IMR-90 (cell line): Measurements from ENCODE around the gene NCOA7. TPM values are rescaled to one million over a fixed set of nuclear protein-coding genes. Genes with fewer than 3 reads are reported as not detected.

Source experiments
- ATAC-seq: fragments of 200-7000 bp; cut with Tn5 transposase; 2 replicates; pipeline ENCODE4 v1.9.1; 2020; ENCODE audit warnings: low read depth, mild to moderate bottlenecking, moderate library complexity
- BruUV-seq: library from RNA; stranded (reverse); fragments of 400-500 nt; replicated peaks from 2 replicates; lab custom pipeline; 2021; lab: Mats Ljungman, UMichigan
- CTCF ChIA-PET: fragments of 300-600 bp; formaldehyde crosslinking; extraction: SDS; loops from one replicate; lab custom pipeline; 2021; ENCODE audit warnings: antibody characterized with exemption; lab: Yijun Ruan, JAX
- POLR2A ChIA-PET: fragments of 300-600 bp; sonication (Branson Sonifier 250); formaldehyde crosslinking; loops from one replicate; lab custom pipeline; 2022; ENCODE audit warnings: antibody characterized with exemption; ENCODE audit not compliant: unreplicated experiment; lab: Charles Lee
- DNase-seq: peaks from one replicate; pipeline ENCODE4 v3.0.0; 2013
- H2AFZ ChIP-seq: replicated peaks from 2 replicates; pipeline ENCODE3; 2013; ENCODE audit warnings: low read length, mild to moderate bottlenecking; ENCODE audit not compliant: poor library complexity
- H2AK5ac ChIP-seq: 2 replicates; pipeline ENCODE4 v1.6.1; 2013; ENCODE audit warnings: low read depth, low read length, inconsistent platforms
- H2AK9ac ChIP-seq: replicated peaks from 2 replicates; pipeline ENCODE3; 2013; ENCODE audit warnings: mild to moderate bottlenecking, low read depth, low read length, moderate library complexity; ENCODE audit not compliant: poor library complexity
- H2BK120ac ChIP-seq: 2 replicates; pipeline ENCODE4 v1.6.1; 2013; ENCODE audit warnings: low read depth, low read length, inconsistent platforms
- H2BK15ac ChIP-seq: 3 replicates; pipeline ENCODE4 v1.6.1; 2013; ENCODE audit warnings: low read depth, low read length, inconsistent platforms
- H2BK20ac ChIP-seq: 2 replicates; pipeline ENCODE4 v1.6.1; 2013; ENCODE audit warnings: low read depth, mild to moderate bottlenecking, inconsistent platforms, low read length, moderate library complexity
- H2BK5ac ChIP-seq: 2 replicates; pipeline ENCODE4 v1.6.1; 2013; ENCODE audit warnings: mild to moderate bottlenecking, low read depth, low read length, inconsistent platforms; ENCODE audit not compliant: poor library complexity, severe bottlenecking
- H3K14ac ChIP-seq: replicated peaks from 2 replicates; pipeline ENCODE4 v1.6.1; 2013; ENCODE audit warnings: low read depth, low read length, inconsistent platforms
- H3K18ac ChIP-seq: 2 replicates; pipeline ENCODE4 v1.6.1; 2013; ENCODE audit warnings: low read depth, low read length, control low read depth
- H3K23ac ChIP-seq: 2 replicates; pipeline ENCODE4 v1.6.1; 2013; ENCODE audit warnings: low read depth, low read length, inconsistent platforms
- H3K27ac ChIP-seq: 2 replicates; pipeline ENCODE4 v1.5.1; 2013; ENCODE audit warnings: mild to moderate bottlenecking, control low read depth, low read length; ENCODE audit not compliant: insufficient read depth
- H3K27me3 ChIP-seq: 2 replicates; pipeline ENCODE4 v1.6.1; 2013; ENCODE audit warnings: low read length; ENCODE audit not compliant: control insufficient read depth, insufficient read depth
- H3K36me3 ChIP-seq: 2 replicates; pipeline ENCODE4 v1.6.1; 2013; ENCODE audit warnings: low read length, mixed read lengths; ENCODE audit not compliant: control insufficient read depth, insufficient read depth
- H3K4ac ChIP-seq: 2 replicates; pipeline ENCODE4 v1.6.1; 2013; ENCODE audit warnings: low read depth, low read length, inconsistent platforms
- H3K4me1 ChIP-seq: 2 replicates; pipeline ENCODE4 v1.6.1; 2013; ENCODE audit warnings: low read length, mixed read lengths; ENCODE audit not compliant: control insufficient read depth, insufficient read depth
- H3K4me2 ChIP-seq: 2 replicates; pipeline ENCODE4 v1.6.1; 2013; ENCODE audit warnings: low read depth, mild to moderate bottlenecking, control low read depth, low read length, moderate library complexity
- H3K4me3 ChIP-seq: 2 replicates; pipeline ENCODE4 v1.5.1; 2013; ENCODE audit warnings: low read depth, mild to moderate bottlenecking, control low read depth, low read length, moderate library complexity; ENCODE audit not compliant: insufficient read depth
- H3K56ac ChIP-seq: 2 replicates; pipeline ENCODE4 v1.6.1; 2013; ENCODE audit warnings: low read length, inconsistent platforms; ENCODE audit not compliant: insufficient read depth; ENCODE audit errors: extremely low read depth
- H3K79me1 ChIP-seq, 2 experiments: 2 replicates each; pipeline ENCODE4 v1.6.1; 2013; ENCODE audit warnings: low read length in 2 of 2, inconsistent platforms in 1 of 2, low read depth in 1 of 2
- H3K9ac ChIP-seq: 2 replicates; pipeline ENCODE4 v1.6.1; 2013; ENCODE audit warnings: low read depth, low read length, control low read depth
- H3K9me1 ChIP-seq: 2 replicates; pipeline ENCODE4 v1.6.1; 2013; ENCODE audit warnings: low read length, inconsistent platforms; ENCODE audit not compliant: insufficient read depth
- H3K9me3 ChIP-seq: 2 replicates; pipeline ENCODE4 v1.6.1; 2013; ENCODE audit warnings: low read length; ENCODE audit not compliant: control insufficient read depth, insufficient read depth
- H4K20me1 ChIP-seq: 2 replicates; pipeline ENCODE4 v1.6.1; 2013; ENCODE audit warnings: low read length, inconsistent platforms; ENCODE audit not compliant: insufficient read depth
- H4K5ac ChIP-seq: 2 replicates; pipeline ENCODE4 v1.6.1; 2013; ENCODE audit warnings: mild to moderate bottlenecking, low read depth, low read length, control low read depth
- H4K8ac ChIP-seq, 2 experiments: 2 replicates each; pipeline ENCODE4 v1.6.1; 2013; ENCODE audit warnings: low read depth in 2 of 2, low read length in 2 of 2, control low read depth in 1 of 2, inconsistent platforms in 1 of 2
- H4K91ac ChIP-seq: 2 replicates; pipeline ENCODE4 v1.6.1; 2013; ENCODE audit warnings: low read depth, low read length, inconsistent platforms; ENCODE audit not compliant: insufficient read depth
- CEBPB ChIP-seq: IDR thresholded peaks from 2 replicates; pipeline ENCODE4 v1.6.1; 2012; ENCODE audit warnings: low read depth, low read length, improper control_type of control experiment
- MAFK ChIP-seq: IDR thresholded peaks from 2 replicates; pipeline ENCODE4 v1.6.1; 2012; ENCODE audit warnings: low read depth, low read length, improper control_type of control experiment
- WGBS, 2 experiments: methylation state at CpG; one replicate each; pipeline versions ENCODE4 v1.1.5 to v1.1.7; 2013; ENCODE audit warnings: missing lambda C conversion rate in 2 of 2; ENCODE audit not compliant: insufficient read length in 1 of 2; ENCODE audit errors: extremely low coverage in 2 of 2; 5-methylcytosine and 5-hydroxymethylcytosine counted together
- dilution Hi-C: fragments of 300-500 bp; cut with HindIII; formaldehyde crosslinking; loops from one replicate; pipeline ENCODE4 v1.14.3; 2018; ENCODE audit warnings: low sequenced_read_pairs; ENCODE audit not compliant: unreplicated experiment
- in situ Hi-C: fragments of 300-500 bp; cut with MboI; formaldehyde crosslinking; loops from 3 replicates; pipeline ENCODE4 v1.14.3; 2019; ENCODE audit warnings: low sequenced_read_pairs, inconsistent platforms, mixed read lengths
- intact Hi-C: fragments of 100-400 bp; cut with micrococcal nuclease; formaldehyde crosslinking; loops from 2 replicates; pipeline ENCODE4 v1.10.0; 2022
- polyA plus RNA-seq, 3 experiments: library from polyadenylated mRNA; depleted of rRNA; stranded (reverse); fragments of >200 nt; gene quantifications; 2 replicates each; pipeline ENCODE4 v1.2.3, GENCODE V29; 2012; ENCODE audit warnings: low replicate concordance in 1 of 3
- total RNA-seq: library from RNA; depleted of rRNA; stranded (reverse); fragments of >200 nt; gene quantifications from 2 replicates; pipeline ENCODE4 v1.2.3, GENCODE V29; 2012

NCOA7 gene
- total and polyA plus RNA-seq, 2 of the 4 experiments (the other 2 are of a cell fraction): 12.6 to 12.9 TPM

DNA sequence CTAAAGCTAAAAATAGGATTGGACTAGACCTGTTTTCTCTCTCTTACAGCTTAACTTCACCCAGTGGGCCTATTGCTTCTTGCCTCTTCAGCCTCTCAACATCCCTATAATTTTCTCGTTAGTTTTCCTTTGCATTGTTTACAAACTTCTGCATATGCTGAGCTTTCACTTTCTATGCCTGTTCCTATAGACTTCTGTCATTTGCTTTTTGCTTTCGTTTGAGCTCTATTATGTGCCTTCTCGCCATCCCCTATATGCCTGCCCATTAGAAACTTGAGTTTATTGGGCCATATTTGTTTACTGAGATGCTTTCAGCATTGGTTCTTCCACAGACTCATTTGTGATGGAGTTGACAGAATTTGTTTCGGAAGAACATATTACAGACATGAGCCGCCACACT, 40.9 kb downstream of the NCOA7 start:
- no peak overlapping the region for H3K9ac ChIP-seq
- BruUV-seq: no TSS peak
- H3K4me2 ChIP-seq: no peak overlapping the region
- no peaks in the 10 kb centered on the region for H4K20me1 ChIP-seq
- intact Hi-C loops (no loop called here), in situ Hi-C loops (no loop called here), dilution Hi-C loops (no loop called here)
- no peak overlapping the region for H2BK15ac ChIP-seq
- H2AK9ac ChIP-seq: no peak overlapping the region
- H3K4me1 ChIP-seq: peaks cover 2% of the 10 kb centered on the region; the same call in 1 of the 2 replicates
- no peak overlapping the region for H3K27ac ChIP-seq
- peak; percentile 39; the same call in 1 of the 2 replicates for TF ChIP-seq MAFK
- no peak for TF ChIP-seq CEBPB
- H3K9me1 ChIP-seq: no peaks in the 10 kb centered on the region; the same call in 1 of the 2 replicates
- no peak overlapping the region for H3K4ac ChIP-seq
- H3K18ac ChIP-seq: no peak overlapping the region
- no peak overlapping the region for H3K14ac ChIP-seq
- POLR2A ChIA-PET: no interaction called here
- H3K56ac ChIP-seq: no peak overlapping the region
- H3K27me3 ChIP-seq: no peaks in the 10 kb centered on the region
- H2BK120ac ChIP-seq: no peak overlapping the region
- peaks cover 3 to 6% of the 10 kb centered on the region in 2 experiments; a peak in 2 of 4 replicates for H3K79me1 ChIP-seq
- WGBS, 2 experiments: 67% methylated on average over 1 of the region's 5 CpGs; no CpG with 5 or more reads in 1 of the 2 experiments
- H3K23ac ChIP-seq: no peak overlapping the region
- H3K36me3 ChIP-seq: 0 out of 2 replicates have a peak, but pooled peaks cover 1% of the 10 kb centered on the region
- H2BK5ac ChIP-seq: no peak overlapping the region
- no peak overlapping the region for H3K4me3 ChIP-seq
- H2AK5ac ChIP-seq: no peak overlapping the region
- CTCF ChIA-PET: no interaction called here
- H4K91ac ChIP-seq: no peak overlapping the region
- H4K5ac ChIP-seq: no peak overlapping the region
- H2AFZ ChIP-seq: no peak overlapping the region
- ATAC-seq: no peak
- no peak overlapping the region for H2BK20ac ChIP-seq
- no peak for DNase-seq
- no peak overlapping the region for H4K8ac ChIP-seq
- no peaks in the 10 kb centered on the region for H3K9me3 ChIP-seq
